Activated CD4-positive, alpha-beta T cell treated with anti-CD3 and anti-CD28 coated beads, Interleukin-10, Interleukin-2, amounts not matched to agents 100 ng/mL and 50 ng/mL, durations not matched to agents 16 hours and 8 hours (primary cell): ENCODE data around the gene RIC1.
"Not testable (repeated sequence)": the region's sequence is repeated elsewhere in the genome, so short reads cannot be mapped to it uniquely, and the experiment has no call there.

Experiments
- DNase-seq: peaks from one replicate; pipeline ENCODE4 v3.0.0-alpha.2; 2020

Gene RIC1, protein sequence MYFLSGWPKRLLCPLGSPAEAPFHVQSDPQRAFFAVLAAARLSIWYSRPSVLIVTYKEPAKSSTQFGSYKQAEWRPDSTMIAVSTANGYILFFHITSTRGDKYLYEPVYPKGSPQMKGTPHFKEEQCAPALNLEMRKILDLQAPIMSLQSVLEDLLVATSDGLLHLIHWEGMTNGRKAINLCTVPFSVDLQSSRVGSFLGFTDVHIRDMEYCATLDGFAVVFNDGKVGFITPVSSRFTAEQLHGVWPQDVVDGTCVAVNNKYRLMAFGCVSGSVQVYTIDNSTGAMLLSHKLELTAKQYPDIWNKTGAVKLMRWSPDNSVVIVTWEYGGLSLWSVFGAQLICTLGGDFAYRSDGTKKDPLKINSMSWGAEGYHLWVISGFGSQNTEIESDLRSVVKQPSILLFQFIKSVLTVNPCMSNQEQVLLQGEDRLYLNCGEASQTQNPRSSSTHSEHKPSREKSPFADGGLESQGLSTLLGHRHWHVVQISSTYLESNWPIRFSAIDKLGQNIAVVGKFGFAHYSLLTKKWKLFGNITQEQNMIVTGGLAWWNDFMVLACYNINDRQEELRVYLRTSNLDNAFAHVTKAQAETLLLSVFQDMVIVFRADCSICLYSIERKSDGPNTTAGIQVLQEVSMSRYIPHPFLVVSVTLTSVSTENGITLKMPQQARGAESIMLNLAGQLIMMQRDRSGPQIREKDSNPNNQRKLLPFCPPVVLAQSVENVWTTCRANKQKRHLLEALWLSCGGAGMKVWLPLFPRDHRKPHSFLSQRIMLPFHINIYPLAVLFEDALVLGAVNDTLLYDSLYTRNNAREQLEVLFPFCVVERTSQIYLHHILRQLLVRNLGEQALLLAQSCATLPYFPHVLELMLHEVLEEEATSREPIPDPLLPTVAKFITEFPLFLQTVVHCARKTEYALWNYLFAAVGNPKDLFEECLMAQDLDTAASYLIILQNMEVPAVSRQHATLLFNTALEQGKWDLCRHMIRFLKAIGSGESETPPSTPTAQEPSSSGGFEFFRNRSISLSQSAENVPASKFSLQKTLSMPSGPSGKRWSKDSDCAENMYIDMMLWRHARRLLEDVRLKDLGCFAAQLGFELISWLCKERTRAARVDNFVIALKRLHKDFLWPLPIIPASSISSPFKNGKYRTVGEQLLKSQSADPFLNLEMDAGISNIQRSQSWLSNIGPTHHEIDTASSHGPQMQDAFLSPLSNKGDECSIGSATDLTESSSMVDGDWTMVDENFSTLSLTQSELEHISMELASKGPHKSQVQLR (N-terminal part only)

DNA sequence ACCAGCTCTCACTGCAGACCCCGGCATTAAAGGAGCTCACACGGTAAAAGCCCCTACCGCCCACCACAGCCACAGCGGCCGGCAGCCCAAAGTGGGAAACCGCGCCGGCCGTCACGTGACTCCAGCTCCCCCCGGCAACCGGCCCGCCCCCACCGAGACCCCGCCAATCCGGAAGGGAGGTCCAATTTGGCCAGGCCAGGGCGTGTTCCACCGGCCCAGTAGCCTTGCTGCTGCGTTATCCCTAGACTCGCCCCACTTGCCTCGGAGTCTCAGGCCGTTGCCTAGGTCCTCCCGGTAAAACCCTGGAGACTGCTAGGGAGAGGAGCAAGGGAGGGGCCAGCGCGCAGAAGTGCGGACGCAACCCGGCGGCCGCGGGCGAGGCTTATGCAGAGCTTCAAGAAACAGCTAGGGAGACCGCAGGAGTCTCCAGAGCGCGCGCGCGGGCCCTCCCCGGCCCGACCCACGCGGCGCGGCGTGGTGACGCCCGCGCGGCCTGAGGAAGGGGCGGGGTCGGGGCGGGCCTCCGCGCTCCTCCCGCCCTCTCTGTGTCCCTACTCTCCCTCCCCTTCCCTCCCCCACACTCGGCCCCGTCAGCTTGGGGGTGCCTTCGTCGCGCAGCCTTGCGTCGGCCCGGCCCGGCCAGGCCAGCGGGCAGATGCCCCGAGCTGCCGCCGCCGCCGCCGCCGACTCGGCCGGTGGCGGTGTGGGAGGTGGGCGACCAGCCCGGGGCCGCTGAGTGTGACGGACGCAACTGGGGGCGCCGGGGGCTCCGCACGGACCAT, at the start of gene RIC1:
TSS of gene RIC1 (plus strand) at position 578 of the 782 bp plus-strand sequence. CDS start at position 781, 203 bp downstream.
- peak; percentile 94 for DNase-seq

DNA sequence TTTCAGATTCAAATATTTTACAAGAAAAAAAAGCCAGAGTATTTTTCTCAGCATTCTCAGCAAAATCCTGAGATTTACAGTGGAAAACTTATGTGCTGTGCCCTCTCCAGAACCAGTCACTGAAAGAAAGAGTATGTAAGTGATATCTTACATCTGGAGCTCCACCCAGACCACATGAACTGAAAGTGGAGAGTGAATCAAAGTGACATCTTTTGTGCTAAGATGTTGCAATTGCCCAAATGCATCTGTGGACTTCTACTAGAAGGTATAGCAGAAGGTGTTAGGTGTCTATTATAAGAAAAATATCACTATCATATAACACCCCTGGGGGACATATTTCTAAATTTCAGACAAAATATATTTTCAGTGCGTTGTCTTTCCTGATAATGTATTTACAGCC, 49.0 kb upstream of the RIC1 start:
- DNase-seq, result peak; percentile 38

DNA sequence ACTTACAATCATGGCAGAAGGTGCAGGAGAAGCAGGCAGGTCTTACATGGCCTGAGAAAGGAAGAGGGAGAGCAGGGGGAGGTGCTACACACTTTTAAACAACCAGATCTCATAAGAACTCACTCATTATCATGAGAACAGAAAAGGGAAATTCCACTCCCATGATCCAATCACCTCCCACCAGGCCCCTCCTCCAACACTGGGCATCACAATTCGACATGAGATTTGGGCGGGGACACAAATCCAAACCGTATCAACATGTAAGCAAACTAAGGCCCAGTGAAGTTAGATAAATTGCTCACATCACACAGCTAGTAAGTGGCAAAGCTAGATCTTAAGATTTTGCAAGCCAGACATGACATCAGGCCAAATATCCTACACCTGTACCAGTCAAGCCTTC, 48.3 kb upstream of the RIC1 start:
- no peak for DNase-seq

DNA sequence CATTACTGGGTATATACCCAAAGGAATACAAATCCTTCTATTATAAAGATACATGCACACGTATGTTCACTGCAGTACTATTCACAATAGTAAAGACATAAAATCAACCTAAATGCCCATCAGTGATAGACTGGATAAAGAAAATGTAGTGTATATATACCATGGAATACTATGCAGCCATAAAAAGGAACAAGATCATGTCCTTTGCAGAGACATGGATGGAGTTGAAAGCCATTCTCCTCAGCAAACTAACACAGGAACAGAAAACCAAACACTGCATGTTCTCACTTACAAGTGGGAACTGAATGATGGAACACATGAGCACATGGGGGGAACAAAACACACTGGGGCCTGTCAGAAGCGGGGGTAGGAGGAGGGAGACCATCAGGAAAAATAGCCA, 47.2 kb upstream of the RIC1 start:
- not testable (repeated sequence) for DNase-seq

DNA sequence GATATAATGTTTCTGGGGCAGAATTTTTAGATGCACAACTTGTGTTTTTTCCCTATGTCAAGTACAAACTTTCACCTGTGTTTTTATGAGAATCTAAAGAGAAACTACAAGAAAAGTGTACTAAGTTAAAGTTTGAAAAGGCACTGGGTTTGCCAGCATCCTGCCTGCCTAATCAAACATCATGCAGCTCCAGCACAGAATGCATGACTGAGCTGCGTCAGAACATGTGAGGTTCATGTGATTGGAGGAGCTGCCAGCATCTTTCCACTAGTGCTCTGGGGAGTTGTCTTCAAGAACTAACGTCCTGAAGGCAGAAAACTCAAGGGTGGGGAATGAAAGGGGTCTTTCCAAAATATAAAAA, 46.1 kb upstream of the RIC1 start:
- peak; percentile 46 for DNase-seq

DNA sequence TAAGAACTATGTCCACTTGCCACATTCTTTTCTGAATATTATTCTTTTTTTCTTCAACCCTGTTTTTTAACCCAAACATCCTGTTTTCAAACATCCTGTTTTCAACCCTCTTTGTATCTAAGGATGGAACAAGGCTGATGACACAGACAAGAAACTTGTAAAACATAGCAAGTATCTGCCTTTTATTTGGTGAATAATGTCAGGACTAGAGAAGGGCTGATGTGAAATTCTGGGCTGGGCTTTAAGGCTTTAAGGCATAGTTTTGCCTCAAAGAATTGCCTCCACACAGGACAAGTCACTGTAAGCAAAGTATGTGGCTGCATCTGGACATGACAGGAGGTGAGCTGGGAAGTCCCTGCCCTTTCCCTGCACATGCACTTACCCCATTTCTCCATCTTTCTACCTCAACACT, 42.5 kb upstream of the RIC1 start:
- peak; percentile 53 for DNase-seq

DNA sequence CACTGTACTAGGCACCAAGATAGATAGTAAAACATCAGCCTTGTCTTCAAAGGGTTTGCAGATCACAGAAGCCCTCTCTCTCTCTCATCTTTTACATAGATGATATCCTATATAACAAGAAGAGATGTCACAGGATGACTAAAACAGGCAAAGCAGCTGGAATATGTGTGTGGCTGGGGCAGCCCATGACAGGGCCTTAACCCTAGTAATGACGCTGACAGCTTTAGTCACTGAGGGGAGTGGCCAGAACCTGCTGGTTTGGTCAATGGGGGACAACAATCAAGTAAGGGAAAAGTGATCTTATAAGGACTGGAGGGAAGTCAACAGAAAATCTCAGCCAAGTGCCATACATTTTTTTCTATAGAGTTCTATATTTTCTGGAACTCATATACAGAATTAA, 41.9 kb upstream of the RIC1 start:
- peak; percentile 70 for DNase-seq

DNA sequence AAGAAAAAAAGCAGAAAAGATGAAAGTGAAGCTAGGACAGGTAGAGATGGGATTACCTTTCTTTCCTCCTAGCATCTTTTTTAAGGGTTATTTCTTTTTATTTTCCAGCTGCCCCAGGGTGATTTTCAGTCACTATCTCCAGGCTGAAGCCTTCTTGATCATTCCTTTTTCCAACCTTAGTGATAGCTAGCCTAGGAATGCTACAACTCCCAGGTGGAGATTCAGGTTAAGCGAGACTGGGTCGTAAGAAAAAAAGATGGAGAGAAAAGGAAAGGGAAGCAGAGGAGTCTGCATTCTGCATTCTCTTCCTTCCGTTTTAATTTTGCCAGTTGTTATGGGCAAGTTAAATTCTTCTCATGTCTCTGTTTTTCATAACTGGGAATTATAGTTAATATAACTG, 36.7 kb upstream of the RIC1 start:
- DNase-seq, result no peak

DNA sequence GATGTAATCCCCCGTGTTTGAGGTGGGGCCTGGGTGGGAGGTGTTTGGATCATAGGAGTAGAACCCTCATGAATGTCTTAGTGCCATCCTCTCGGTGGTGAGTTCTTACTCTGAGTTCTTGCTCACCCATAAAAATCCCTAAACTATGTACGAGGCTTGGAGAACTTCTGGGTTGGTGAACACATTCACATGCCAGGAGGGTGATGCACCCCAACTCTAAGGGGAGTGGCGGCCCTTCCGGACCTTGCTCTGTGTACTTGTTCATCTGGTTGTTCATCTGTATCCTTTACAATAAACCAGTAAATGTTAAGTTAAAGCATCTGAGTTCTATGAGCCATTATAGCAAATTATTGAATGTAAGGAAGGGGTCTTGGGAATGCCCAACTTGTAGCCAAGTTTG, 36.0 kb upstream of the RIC1 start:
- DNase-seq, result no peak

DNA sequence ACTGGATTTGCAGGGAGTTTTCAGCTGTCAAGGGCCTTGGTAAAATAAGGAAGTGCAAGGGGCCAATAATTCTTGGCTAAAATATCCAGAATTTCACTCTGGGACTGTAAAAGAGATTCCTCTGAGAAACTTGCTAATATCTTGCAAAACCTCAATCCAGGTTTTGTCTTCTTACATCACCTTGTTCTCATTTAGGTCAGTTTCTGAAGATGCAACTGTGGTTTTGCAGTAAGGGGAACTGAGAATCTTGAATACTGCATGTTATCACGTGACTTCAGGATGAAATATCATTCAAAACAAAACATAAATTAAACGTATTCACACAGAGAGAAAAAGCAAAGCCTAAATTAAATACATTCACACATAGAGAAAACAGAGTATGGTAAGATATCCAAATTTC, 35.0 kb upstream of the RIC1 start:
- peak; percentile 53 for DNase-seq

DNA sequence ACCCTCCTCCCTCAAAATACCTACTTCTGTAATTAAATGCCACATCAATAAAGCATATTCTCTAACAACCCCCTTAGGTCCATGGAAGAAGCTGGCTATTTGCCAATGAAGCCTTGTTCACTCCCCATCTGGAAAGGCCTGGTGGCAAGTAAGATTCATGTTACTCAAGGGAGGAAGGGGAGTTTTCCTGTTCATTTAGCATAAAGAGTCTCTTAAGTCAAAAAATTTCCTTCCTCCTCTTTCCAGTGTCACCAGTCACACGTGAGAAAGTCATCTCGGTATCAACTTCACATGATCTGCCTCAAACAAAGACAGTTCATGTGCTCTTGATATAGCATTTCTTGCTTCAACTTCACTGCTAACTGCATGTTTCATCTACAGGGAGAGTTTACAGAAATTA, 32.7 kb upstream of the RIC1 start:
- DNase-seq, result no peak

DNA sequence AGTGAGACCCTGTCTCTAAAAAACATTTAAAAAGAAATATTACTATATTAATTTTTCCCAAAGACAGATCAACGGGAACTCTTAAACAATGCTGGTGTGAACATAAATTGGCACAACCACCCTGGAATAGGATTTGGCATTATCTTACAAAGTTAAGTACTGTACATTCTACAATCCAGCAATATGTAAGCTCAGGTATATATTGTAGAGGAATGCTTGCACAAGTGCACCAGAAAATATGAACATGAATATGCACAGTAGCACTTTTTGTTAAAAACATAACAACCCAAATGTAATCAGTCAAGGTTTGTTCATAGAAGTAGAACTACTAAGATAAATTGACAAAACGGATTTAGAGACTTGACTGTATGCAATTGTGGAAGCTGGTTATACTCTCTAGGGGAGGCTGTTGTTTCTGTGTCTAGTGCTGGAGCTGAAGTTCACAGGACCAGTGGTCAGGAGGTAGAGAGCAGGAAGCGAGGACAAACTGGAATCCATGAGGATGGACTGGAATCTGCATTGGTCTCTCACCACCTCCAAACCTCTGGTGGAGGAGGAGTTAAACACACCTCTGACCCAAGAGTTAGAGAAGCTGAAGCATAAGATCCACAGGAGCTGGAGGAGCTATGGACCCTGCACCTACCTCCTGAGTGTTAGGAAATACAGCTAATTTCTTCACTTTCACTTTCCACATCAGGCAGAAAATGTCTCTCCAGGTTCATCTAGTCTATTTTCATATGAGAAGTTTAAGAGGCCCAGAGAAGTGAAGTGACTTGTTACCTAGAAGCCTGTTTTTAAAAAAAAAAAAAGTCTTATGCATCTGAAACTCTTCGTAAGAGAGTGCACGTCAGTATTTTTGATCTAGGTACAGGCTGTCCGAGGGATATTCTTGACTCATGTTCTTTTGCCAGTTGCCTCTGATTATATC, 20.3 kb upstream of the RIC1 start:
- peak; percentile 34 for DNase-seq

DNA sequence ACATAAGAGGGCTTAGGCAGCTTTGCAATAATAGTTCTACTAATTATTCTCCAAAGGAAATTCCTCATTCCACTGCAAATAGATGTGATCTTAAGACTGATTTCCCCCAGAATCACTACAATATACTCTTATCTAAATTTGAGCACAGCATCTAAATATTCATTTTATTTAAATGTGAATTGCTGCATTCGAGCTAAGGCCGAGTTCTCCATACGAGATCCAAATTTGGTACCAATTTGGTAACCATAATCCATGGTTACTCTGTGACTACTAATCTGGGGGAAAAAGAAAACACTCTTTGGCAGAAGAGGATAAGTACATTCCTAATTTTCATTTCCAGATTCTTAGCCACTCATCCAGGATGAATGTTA, 19.7 kb upstream of the RIC1 start:
- DNase-seq, result no peak

DNA sequence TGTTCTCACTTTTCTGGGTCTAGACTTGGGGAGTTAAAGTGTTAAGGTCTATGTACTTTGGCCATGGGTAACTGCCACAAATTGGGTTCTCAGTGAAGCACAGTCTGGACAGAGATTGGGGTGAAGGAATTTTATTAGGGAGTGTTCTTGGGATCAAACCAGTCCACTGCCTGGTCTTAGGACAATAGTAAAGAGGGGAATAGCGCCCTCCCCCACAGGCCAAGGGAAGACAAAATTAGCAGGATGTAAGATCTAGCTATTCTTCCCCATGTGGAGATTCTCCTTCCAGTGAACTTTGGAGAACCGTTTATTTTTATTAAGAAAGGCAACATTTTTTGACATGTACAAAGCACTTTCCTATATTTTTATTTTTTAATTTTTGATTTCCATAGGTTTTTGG, 18.4 kb upstream of the RIC1 start:
- DNase-seq, result no peak

DNA sequence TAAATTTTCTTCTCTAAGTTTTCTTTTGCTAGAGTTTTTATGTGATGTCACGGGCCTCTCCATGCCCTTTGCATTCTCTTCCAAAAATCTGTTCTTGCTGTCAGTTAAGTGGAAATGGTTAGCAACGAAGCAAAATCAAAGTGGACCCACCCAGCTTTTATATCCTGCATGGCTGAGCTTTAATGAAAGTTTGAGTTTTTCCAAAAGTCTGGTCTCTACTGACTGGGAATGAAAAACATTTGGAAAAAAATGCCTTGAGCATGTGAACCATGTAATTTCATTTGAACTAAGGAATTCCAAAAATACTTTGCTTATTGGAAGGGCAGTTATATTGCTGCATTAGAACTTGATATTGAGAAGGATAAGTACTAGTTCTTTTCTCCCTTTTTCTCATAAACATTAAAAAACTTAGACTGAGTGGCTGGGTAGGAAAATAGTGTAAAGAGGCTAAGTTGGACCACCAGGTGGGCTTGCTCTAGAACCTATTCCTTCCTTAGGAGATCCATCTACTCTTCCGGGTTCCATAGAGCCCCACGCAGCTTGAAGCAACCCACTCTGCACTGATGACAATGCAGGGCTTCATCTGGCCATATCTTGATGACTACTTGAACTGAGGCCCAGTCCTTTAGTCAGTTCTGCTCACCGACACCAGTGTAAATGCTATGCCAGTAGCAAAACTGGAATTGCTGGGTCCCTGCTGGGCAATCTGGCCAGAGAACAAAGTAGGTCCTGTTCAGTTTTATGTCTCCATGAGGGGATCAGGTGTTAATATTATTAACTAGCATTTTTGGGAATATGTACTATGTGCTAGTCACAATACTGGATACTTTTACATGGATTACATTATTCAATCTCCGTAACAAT, 17.4 kb upstream of the RIC1 start:
- no peak for DNase-seq

DNA sequence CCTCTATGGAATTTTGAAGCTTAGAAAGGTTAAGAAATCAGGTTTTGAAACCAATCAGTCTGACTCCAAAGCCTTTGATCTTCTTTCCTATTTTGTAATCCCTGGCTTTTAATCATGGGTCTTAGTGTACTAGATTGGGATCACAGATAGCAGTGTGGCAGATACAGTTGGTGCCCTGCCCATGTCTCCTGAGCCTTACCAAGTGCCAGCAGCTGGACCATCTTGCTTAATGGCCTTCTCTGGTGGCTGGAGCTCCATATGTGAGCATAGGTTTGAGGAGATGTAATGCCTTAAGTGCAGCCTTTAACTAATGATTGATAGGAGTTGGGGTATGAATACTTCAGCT, 16.7 kb upstream of the RIC1 start:
- DNase-seq, result no peak

DNA sequence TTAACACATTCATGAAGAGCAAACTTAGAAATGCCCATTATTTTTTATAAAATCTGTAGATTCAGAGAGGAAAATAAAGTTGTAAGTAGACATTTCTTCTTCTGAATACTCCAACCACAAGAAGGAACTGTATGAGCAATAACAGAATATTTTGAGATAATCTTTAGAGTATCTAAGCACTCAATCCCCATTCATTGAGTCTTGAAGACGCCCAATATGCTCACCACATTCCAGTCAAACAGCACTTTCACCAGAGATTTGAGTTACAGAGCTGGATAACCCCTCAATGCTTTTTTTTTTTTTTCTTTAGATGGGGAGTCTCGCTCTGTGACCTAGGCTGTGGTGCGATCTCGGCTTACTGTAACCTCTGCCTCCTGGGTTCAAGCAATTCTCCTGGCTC, 14.7 kb upstream of the RIC1 start:
- DNase-seq, result peak; percentile 57

DNA sequence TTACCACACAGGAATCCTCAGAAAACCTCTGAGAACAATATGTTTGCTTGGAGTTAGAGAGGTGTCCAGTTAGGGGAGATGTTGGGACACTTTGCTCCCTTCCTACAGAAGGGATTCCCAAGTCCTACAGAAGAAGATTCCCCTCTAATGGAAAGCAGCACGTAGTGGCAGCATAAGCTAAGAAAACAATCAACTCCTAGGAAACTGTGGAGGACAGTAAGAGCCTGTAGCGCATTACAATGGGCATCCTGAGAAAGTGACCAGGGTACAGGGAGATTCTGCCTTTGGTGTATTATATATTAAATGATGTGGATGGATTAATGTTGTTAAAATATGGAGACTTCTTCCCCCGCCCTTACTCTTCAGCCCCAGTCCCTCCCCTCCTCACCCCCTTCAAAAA, 13.9 kb upstream of the RIC1 start:
- DNase-seq, result no peak

DNA sequence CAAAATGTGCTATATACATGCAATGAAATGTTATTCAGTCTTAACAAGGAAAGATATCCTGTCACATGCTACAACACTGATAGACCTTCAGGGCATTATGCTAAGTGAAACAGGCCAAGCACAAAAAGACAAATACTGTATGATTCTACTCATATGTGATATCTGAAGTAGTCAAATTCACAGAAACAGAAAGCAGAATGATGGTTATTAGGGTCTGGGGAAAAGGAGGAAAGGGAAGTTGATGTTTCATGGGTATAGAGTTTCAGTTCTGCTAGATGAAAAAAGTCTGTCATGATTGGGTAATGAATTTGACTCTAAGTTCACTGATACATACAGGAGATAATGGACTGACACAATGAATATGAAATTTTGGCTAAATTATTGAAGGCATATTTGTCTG, 11.2 kb upstream of the RIC1 start:
- DNase-seq, result peak; percentile 59

DNA sequence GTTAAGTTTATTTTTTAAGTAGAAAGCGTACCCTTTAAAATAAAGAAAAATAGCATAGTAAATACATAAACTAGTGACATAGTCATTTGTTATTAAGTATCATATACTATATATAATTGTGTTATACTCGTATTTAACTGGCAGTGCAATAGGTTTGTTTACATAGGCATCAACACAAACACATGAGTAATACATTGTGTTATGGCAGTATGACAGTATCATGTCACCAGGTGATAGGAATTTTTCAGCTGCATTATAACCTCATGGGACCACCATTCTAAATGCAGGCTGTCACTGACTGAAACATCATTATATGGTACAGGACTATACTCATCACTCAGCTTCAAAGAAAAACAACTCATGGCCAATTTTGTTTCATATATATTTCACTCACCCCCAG, 8.4 kb upstream of the RIC1 start:
- no peak for DNase-seq

DNA sequence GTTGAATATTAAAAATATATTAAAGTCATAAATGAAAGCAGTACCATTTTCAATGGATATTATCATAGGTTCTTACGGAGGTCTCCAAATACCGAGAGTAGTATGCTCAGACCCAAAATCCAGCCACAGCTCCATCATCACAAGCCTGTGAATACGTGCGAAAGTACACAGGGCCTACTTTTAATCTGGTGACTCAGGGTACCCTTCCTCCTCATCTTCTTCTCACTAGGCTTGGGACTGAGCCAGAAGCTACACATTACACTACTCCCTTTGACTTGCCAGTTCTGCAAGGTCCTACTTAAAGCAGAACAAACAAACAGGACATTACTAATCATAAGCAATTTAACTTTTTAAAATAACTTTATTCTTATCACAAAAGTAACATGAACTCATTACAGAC, 7.6 kb upstream of the RIC1 start:
- DNase-seq, result no peak
